ENCODE measurements around the gene GPC3.
"Not testable (repeated sequence)": the region's sequence is repeated elsewhere in the genome, so short reads cannot be mapped to it uniquely, and the experiment has no call there.

Gene GPC3

DNA sequence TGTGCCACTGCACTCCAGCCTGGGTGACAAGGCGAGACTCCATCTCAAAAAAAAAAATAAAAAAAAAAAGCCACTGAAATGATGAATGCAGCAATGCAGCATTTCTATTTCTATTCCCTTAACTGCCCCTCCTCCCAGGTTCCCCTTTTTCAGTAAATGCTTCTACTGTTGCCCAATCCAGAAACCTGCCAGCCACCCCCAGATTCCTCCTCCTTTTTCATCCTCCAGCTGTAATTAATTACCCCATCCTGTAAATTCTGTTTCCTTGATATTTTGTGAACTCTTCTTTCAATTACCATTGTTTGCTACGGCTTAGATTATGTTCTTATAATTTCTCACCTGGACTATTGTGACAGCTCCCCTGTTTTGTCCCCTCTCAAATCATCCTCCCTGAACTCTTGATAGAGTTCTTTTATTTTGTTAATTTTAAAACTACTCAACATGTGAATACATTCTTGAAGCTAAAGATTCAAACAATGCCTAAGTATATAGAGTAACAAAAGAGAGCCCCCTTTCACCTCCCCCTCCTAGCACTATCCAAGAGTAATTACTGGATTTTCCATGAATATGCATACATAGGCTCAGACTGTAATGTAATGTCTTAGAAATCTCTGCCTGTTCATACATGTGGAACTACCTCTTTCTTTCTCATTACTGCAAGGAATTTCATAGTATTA is 429.5 kb downstream of the GPC3 start:
- no peak for DNase-seq (ENCODE audit: low spot score)

DNA sequence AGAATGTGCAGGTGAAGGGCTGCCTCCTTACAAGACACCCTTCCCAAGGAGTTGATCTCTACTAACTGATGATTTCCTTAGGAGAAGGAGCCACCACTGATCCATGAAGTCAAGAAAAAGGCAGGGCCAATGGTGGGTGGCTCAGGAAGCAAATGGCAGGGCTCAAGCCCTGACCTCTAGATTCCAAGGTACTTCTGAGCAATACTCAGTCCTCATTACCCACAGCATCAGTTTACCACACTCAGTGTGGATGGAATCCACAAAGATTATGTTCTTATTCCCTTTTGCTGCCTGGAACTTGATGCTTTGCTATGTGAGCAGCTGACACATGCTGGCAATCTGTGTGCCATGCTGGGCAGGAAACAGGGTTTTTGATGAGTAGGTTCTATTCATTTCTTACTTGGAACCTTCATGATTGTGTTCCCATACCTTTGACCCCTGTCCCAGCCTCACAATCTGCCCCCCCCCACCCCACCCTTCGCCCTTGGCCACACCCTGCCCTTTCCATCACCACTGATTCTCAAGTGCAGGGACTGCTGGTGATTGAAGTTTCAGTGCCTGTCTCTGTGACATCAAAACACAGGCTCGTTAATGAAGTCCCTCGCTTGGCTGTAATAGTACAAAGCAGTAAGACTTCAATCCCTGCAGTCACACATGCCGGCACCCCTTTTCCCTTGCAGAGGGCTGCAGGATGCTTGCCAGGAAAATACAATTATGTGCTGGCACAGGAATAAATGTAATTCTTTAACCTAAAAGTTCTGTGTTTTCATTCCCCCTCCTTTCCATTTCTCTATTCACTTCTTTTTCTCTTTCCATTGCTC is 434.5 kb downstream of the GPC3 start:
- DNase-seq (ENCODE audit: low spot score): no peak

DNA sequence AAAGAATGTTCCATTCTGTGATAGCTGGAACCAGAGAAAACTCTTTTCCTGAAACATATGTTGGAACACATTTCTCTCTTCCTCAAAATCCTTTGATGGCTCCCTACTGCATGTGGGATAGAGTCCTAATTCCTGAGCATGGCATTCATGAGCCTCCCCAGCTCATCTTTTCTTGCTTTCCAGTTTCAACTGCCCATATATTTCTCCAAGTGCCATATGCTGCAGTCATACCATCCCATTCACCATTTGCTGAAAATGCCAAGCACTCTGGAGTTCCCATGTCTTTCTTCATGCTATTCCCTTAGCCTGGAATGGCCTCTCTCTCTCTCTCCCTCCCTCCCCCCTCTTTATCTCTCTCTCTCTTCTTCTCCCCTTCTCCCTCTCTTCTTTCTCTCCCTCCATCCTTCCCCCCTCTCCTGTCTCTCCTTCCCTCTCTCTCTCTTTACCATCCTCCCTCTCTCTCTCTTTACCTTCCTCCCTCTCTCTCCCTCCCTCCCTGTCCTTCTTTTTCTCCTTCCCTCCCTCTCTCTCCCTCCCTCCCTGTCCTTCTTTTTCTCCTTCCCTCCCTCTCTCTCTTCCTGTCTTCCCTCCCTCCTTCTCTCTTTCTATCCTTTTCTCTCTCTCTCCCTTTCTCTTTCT is 436.0 kb downstream of the GPC3 start:
- no peak for DNase-seq (ENCODE audit: low spot score)

DNA sequence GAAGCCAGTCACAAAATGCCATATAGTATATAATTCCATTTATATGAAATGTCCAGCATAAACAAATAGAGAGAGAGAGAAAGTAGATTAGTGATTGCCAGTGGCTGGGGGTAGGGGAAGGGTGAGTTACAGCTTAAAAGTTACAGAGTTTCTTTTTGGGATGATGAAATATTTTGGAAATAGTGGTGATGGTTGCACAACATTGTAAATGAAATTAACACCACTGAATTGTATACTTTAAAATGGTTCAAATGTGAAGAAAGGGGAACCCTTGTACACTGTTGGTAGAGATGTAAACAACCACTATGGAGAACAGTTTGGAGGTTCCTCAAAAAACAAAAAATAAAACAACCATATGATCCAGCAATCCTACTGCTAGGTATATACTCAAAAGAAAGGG is 439.0 kb downstream of the GPC3 start:
- no peak for DNase-seq (ENCODE audit: low spot score)

DNA sequence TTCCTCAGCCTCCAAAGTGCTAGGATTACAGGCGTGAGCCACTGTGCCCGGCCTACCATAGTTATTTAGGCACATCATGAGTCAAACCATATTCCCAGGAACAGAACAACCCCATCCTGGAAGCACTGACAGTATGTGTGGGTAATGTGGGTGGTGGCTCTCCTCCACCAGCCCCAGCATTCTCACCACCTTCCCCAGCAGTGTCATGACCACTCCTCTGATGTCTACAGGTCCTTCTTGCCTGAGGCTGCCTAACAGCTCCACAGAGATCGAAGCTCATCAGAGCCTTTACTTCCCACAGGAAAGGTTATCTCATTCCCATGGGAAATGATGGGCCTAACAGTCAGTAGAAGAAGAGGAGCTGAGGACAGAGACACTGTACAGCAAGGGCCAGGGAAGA is 440.6 kb downstream of the GPC3 start:
- DNase-seq (ENCODE audit: low spot score): no peak

DNA sequence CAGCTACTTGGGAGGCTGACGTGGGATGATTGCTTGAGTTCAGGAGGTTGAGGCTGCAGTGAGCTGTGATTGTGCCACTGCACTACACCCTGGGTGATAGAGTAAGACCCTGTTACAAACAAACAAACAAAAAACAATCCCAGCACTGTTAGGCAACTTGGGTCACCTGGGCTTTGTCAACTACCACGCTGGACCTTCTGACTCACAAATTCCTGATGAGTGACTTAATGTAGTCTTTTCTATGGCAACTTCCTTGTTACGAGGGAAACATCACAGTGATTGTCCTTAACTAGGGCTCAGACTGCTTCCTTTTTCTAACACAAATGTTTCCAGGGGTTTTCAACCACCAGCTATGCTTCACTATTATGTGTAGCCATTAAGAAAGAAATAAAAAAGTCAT is 441.3 kb downstream of the GPC3 start:
- no peak for DNase-seq (ENCODE audit: low spot score)

DNA sequence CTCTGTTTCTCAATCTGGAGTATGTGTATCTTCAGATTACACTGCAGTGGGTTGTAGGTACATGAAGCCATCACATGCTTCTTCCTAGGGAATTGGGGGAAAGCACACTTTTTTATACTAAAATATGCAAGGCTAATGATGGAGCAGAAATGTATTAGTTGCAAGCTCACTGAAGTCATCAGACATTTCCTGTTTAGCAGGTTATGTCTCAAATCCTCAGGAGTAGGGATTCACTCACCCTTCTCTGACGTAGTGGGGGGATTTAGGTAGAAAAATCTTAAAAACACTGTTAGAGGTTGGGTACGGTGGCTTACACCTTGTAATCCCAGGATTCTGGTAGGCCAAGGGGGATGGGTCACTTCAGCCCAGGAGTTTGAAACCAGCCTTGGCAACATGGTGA is 441.7 kb downstream of the GPC3 start:
- no peak for DNase-seq (ENCODE audit: low spot score)

DNA sequence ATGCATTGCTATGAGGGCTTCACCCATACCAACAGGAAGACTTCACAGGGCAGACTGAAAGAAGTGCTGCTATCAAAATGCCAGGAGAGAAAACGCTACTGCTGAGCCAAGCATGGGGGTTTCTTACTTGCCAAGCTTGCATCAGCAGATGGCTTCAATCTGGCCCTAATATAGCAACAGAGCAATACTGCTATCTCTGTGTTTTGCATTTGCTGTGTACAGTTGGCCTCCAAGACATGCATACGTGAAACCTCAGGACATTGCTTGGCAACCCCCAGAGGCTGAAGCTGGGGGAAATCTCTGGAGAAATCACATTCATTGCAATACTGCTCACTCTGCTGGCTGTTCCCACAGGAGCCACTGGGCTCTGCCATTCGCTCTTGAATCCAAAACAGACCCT is 442.9 kb downstream of the GPC3 start:
- DNase-seq (ENCODE audit: low spot score): no peak

DNA sequence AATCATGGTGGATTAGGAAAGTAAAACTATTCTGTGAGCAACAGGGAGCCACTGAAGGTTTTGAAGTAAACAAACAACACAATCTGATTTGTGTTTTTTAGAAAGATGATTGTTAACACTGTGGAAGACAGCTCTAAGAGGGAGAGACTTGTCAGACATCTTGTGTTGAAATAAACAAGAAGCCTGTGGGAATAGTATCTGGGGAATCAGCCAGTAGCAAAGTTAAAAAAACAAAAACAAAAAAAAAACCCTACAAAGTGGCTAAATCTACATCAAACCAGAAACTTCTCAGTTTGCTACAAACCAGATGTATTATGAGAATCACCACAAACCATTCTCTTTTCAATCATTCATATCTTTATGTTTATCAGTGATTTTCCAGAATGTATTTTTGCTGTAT is 444.4 kb downstream of the GPC3 start:
- no peak for DNase-seq (ENCODE audit: low spot score)

DNA sequence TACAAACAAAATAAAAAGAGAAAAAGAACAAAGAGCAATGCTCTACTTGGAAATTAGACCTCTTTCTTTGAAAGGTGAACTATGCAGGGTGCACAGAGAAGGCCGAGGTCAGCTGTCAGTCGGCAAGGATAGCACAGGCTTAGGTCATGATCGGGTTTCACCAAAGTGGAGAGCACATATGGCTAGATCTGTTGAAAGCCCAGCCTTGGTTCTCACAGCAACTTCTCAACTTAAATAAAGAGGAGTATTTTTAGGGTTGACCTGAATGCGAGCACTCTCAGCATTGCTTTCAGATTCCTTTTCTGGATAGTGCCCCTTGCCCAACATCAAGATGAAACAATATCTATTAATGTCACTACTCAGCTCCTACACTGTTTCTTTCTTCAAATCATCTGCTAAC is 447.2 kb downstream of the GPC3 start:
- no peak for DNase-seq (ENCODE audit: low spot score)

DNA sequence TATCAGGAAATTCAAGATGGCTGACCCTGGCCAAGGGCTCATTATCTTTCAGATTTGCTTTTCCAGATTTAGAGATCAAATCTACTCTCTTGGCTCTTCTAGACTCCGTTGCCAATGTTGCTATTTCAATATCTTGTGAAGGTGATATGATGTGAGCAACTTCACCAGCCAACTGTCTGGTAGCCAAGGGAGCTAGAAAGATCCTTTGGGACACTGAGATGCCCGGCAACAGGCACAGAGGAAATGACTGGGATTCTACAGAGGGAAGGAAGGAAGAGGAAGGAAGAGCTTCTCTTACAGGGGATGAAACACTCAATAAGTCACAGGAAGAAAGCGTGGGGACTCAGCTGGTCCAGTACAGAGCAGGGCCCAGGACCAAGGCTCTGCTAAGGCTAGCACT is 448.3 kb downstream of the GPC3 start:
- DNase-seq (ENCODE audit: low spot score): no peak

DNA sequence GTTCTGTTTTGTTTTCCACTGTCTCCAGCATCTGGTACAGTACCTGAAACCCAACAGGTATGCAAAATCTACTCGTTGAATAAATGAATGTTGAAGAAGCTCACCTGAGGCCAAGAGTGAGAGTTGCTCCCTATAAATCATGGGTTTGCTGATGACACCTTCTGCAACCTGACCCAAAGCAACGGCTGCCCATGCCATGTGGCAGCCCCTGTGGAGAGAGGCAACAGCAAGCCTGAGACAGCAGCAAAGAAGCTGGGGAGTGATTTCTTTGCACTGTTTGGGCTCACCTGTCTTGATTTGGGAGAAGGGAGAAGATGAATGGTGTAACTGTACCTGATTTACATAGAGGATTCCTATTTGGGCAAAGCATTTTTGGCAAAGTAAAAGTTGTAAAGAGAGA is 450.3 kb downstream of the GPC3 start:
- DNase-seq (ENCODE audit: low spot score): no peak

DNA sequence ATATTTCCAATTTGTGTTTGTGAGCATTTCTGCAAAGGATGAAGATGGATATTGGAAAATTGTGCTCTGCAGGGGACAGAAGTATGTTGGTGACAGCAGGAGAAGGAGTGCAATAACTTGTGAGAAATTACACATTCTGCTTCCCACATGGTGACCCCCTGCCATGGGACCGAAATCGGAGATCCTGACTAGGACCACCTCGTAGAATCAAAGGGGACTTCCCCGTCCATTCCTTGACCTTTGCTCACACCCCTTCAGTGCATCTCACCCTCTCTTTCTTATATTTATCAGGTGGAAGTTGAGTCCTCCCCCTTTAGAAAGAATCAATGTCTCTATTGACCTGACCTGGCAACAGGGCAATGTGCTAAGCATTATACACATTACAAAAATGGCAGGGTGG is 451.2 kb downstream of the GPC3 start:
- DNase-seq (ENCODE audit: low spot score): no peak

DNA sequence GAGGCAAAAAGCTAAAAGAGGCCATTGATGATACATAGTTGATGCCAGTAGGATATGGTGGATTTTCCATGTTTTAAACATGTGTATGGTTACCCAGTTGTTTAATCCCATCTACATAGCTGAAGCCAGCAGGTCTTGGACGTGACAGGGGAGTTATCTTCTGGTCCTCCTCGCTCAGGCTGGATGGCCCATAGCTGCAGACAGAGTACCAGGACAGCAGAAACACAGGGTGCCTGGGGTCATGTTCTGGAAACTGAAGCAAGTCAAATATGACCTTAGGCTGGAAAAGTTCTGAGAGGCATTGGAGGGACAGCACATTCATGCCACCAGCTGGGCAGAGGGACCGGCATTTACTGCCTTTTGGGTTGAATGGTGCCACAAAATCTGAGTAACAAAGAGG is 452.1 kb downstream of the GPC3 start:
- DNase-seq (ENCODE audit: low spot score): no peak

DNA sequence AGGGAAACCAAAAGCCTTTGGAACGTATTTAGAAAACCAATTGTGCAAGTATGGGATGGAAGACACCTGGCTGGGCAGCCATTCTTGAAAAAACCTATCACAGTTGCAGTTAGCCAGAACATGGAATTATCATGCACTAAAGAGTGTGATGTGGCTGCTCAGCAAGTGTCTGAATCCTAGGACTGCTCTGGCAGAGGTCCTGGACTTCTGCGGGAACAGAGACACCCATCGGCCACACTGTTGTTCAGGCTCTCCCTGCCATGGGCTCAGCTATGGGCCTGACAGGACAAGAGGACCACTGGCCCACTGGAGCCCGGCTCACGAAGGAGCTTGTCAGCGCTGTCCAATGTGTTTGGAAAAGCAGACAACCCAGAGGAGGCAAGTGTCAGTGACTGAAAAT is 454.4 kb downstream of the GPC3 start:
- DNase-seq (ENCODE audit: low spot score): no peak

DNA sequence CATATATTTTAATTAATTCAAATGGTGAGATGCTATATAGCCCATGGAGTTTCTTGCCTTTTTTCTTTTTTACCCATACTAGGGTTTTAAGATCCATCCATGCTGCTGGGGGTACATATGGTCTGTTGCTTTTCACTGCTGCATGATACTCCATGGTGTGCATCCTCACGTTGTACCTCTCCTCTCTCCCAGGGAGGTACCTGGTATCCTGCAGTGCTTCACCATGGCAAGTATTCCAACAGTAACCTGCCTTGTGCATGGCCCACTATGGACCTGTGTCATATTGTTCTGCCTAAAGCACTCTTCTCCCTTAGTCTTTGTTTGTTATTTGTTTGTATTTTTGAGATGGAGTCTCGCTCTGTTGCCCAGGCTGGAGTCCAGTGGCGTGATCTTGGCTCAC is 455.8 kb downstream of the GPC3 start:
- no peak for DNase-seq (ENCODE audit: low spot score)

DNA sequence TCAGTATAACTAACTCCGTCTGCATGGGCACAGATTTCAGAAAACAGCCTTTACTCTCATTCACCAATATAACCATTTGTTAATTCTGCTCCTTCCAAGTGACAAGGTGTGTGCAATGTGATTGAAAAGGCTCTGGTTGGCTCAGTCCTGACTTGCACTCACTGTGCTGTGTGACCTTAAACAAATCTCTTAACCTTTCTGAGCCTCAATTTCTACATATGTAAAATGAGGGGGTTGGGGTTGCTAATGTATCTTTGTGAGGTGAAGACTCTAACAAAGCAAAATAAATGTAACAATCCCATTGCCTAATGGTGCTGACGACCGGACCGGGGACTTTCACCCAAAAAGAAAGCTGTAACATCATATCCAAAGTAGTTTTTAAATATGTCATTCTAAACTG is 457.6 kb downstream of the GPC3 start:
- DNase-seq (ENCODE audit: low spot score): no peak

DNA sequence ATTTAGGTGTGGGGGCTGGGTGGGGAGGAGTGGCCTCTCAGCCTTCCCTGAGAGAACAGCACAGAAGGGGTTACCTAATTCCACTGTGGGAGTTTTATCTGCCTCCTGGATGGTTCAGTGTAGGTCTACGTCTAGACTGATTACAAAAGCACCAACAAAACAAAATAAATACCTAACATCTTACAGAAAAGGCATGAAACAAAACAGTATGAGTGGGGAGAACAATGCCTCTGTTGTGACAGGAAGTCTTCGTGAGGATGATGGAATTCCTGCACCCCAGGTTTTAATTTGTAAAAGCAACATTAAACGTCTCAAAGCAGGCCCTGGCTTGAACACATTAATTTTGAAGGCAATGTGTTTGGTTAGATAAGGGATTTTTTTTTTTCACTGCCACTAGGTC is 458.0 kb downstream of the GPC3 start:
- DNase-seq (ENCODE audit: low spot score): no peak

DNA sequence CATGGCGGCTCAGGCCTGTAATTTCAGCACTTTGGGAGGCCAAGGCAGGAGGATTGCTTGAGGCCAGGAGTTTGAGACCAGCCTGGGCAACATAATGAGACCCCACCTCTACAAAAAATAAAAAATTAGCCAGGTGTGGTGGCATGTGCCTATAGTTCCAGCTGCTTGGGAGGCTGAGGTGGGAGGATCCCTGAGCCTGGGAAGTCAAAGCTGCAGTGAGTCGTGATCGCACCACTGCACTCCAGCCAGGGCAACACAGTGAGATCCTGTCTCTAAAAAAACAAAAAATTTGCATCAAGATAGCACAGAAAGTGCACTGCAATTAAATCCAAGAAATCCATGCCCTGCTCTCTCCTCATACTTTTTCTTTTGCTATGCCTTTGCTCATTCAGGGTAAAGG is 458.6 kb downstream of the GPC3 start:
- DNase-seq (ENCODE audit: low spot score): not testable (repeated sequence)

DNA sequence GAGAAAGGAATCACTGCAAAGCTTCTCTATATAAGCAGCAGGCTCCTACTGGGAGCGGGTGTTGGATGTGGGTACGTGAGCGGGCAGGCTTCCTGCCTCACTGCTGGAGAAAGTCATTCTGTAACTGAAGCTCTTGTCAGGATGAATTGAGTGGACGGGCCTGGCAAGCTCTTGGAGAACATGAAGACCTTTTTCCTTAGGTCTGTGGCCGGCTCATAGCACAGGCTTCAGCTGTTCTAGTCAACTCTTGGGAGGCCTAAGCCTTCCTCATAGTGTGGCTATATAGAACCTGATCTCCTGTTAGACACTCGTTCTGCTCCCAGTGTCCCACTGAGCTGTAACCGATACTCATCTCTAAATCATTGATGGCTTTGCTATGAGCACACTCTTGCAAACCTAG is 461.9 kb downstream of the GPC3 start:
- DNase-seq (ENCODE audit: low spot score): no peak

DNA sequence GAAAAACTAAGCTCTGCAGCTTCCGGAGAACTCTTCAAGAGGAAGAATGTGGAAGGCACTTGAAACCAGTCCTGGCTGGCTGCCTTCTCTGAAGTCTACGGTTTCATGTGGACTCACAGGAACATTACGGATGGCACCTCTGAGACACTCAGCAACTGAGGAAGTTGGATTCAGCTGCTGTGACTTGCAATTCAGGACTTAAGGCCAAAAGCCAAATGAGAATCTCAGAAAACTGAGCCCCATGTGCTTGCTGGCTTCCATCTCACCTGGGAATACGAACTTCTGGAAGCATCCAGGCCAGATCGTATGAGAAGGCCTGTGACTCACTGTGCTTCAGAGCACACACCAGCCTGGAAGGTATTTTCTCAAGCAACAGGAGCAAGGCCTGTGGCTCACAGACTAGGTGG is 462.3 kb downstream of the GPC3 start:
- DNase-seq (ENCODE audit: low spot score): no peak

DNA sequence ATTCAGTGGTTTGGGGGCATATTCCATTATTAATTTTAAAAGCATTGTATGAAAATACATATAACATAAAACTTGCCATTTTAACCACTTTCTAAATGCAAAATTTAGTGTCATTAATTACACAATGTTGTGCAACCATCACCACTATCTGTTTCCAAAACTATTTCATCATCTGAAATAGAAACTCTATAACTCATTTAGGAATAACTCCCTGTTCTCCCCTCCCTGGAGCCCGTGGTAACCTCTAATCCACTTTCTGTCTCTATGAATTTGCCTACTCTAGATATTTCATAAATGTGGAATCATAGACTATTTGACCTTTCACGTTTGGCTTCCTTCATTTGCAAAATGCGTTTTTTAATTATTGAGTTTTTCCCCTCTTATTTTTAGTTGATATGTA is 468.7 kb downstream of the GPC3 start:
- DNase-seq (ENCODE audit: low spot score): no peak

DNA sequence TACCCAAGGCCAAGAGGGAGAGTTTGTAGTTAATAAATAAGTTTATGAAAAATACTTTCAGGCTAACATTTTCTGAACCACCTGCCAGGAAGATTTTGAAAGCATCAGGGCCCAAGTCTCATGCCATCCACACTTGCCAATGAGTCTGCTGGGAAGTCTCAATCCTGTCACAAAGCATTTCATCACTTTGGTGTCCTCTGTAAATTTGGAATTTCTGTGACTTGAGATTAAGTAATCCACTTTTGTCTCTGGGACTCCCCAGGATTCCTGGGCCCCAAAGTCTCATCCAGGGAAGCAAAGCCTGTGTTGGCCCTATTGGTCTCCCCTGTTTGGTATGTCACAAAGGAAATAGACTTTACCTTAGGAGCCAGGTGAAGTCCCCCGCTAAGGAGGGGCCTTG is 470.9 kb downstream of the GPC3 start:
- DNase-seq (ENCODE audit: low spot score): no peak

DNA sequence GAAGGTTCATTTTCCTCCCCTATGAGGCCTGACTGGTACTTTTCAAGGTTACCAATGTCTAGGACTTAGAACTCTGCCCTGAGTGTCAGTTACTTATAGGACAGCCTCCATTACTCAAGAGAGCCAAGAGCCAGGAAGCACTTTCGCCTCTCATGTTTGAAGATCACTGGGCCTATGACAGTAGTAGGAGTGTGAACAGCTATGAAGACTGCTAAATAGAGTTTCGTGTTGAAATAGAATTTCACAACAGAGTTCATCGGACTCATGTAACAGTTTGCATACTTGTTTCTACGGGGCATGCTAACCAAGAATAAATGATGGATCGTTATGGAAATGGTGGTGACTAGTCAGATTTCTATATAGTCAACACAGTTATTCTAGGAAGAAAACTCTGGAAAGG is 472.3 kb downstream of the GPC3 start:
- no peak for DNase-seq (ENCODE audit: low spot score)

Measured in COLO829 (cell line).